Daoy (cell line): ENCODE results near the gene KRTCAP2. TPM values are rescaled to one million over a fixed set of nuclear protein-coding genes. Genes with fewer than 3 reads are reported as not detected.
"Not testable (repeated sequence)": the region's sequence is repeated elsewhere in the genome, so short reads cannot be mapped to it uniquely, and the experiment has no call there.

Experiments used
- DNase-seq: peaks from one replicate; pipeline ENCODE4 v3.0.0-alpha.2; 2015; ENCODE audit warnings: low read depth
- total RNA-seq: library from RNA; depleted of rRNA; stranded (reverse); fragments of >200 nt; shearing (Covaris generic); gene quantifications from 2 replicates; pipeline ENCODE4 v1.2.3, GENCODE V29; 2014

The KRTCAP2 gene
- total RNA-seq, 1 experiment from 2014 or later = 123 TPM

DNA sequence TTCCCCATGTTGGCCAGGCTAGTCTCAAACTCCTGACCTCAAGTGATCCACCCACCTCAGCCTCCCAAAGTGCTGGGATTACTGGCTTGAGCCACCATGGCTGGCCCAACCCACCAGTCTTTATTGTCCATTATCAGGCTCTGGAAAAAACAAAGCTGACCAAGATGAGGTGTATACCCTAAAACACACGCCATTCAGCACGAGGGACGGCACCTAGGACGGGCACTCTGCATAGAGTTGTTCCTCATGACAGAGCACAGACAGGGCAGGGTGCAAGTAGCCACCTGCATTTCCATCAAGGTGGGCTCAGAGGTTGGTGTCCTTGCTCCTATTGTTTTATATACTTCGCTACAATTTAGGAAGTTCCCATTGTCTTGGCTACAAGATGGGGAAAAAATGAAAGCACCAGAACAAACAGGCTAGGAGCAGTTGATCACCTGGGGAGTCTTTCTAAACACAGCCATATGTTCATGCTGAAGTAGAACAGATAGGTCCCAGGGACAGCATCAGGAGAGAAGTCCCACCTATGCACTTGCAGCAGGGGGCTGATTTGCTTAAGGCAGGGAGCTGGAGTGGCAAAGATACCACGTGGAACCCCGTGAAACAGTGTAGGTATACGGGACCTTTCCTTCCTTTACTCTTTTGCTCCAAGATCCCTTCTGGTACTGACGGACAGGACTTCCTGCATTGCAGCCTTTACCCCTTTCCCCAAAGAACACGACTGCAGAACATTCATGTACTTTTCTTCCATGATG, 4.5 kb downstream of the KRTCAP2 start:
- no peak for DNase-seq

- not testable (repeated sequence) for DNase-seq
Observed at GRCh38 chr1:155168105-155168445, 5.0 kb downstream of the KRTCAP2 start.

DNA sequence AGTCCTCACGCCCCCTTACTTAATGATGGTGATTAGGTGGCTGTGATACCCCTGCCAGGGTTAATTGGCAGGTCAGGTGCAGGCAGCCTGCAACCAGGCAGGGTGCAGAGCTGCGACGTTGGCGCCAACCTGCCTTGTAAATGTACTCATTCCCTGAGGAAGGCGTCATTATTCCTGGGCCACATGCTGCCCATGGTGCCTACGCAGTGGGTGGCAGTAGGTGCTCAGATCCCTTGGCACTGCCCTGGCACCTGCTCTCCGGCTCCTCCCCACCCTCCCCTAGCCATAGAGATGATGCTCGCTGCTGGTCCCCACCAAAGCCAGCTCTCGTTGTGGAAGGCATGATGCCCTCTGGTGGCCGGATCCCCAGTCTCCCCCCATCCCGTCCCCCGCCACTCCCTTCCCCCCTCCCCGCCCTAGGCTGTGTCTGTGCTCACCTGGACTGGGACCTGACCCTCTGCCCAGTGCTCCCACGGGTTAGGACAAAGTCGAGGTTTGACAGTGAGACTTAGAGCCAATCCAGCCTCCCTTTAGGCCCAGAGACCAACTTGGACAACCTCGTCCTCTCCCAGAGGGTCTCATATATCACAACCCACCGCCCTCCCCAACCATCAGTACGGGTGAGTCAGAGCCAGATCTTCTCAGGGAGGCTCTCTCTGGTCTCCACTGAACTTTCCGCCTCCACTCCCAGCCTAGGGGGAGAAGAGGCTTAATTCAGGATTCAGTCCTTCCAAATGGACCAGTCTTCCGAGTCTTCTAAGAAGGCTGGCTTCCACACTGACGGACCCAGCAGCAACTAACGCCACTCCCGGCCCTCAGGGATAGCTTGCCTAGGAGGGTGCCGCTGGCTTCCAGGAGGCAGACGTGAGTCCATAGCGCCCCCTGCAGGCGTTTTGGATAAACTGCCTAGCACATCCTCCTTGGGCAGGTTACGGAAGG, 5.7 kb downstream of the KRTCAP2 start:
- peak; percentile 89 for DNase-seq

- DNase-seq = no peak
Observed at GRCh38 chr1:155166471-155167165, 6.5 kb downstream of the KRTCAP2 start.

DNA sequence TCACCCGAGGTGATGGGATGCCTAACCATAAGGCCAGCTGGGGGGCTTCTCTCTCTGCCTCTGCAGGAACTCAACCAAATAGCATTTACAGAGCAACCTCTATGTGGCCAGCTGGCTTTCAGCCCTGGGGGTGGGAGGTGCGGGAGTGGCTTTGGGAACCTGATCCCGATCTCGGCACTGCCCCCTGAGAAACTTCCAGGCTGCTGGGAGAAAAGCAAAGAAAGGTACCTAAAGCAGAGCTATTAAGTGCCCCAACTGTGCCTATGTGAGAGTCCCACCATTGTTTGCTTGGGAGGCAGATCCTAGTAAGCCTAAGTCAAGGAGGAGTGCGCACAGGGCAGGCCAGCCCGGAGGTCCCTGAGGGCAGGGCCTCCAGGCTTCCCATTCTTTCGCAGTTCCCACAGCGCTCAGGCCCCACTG, 7.0 kb downstream of the KRTCAP2 start:
- DNase-seq = no peak

GRCh38 chr1:155164625-155165024, 8.5 kb downstream of the KRTCAP2 start:
- not testable (repeated sequence) for DNase-seq

- DNase-seq = not testable (repeated sequence)
Observed at GRCh38 chr1:155163785-155164184, 9.3 kb downstream of the KRTCAP2 start.

- not testable (repeated sequence) for DNase-seq
Observed at GRCh38 chr1:155162631-155163030, 10.5 kb downstream of the KRTCAP2 start.

DNA sequence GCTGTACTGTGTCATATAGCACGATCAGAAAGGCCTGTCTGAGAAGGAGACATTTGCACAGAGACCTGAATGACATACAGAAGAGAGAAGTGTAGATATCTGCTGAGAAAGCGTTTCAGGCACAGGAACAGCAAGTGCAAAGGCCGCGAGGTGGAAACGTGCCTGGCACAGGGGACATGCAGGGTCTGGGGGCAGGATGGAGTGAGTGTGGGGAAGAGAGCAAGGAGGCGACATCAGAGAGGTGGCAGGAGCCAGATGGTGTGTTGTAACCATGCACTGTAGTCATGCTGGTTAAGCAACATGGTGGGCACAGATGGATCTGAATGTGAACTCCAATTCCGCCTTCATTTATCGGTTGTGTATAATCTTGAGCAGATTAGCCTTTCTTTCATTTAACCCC, 13.0 kb downstream of the KRTCAP2 start:
- no peak for DNase-seq

- DNase-seq = no peak
Observed at GRCh38 chr1:155158991-155159390, 14.1 kb downstream of the KRTCAP2 start.

DNA sequence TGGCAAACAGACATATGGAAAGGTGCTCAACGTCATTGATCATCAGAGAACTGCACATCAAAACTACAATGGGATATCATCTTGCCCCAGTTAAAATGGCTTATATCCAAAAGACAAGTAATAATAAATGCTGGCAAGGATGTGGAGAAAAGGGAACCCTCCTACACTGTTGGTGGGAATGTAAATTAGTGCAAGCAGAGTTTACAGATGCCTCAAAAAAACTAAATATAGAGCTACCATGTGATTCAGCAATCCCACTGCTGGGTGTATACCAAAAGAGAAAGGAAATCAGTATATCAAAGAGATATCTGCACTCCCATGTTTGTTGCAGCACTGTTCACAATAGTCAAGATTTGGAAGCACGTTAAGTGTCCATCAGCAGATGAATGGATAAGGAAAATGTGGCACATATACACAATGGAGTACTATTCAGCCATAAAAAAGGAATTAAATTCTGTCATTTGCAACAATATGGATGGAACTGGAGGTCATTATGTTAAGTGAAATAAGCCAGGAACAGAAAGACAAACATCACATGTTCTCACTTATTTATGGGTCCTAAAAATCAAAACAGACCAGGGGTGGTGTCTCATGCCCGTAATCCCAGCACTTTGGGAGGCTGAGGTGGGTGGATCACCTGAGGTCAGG, 17.0 kb downstream of the KRTCAP2 start:
- DNase-seq = not testable (repeated sequence)

GRCh38 chr1:155145491-155145890, 27.6 kb downstream of the KRTCAP2 start:
- no peak for DNase-seq

- DNase-seq = no peak
Observed at GRCh38 chr1:155141749-155142148, 31.4 kb downstream of the KRTCAP2 start.

GRCh38 chr1:155140630-155140953, 32.5 kb downstream of the KRTCAP2 start:
- DNase-seq = no peak

GRCh38 chr1:155139895-155140629, 33.0 kb downstream of the KRTCAP2 start, which contains the start of gene DPM3:
DPM3 (minus strand) TSS chr1:155140531; CDS start chr1:155140240, 291 bp downstream.
- peak; percentile 89 for DNase-seq

DNA sequence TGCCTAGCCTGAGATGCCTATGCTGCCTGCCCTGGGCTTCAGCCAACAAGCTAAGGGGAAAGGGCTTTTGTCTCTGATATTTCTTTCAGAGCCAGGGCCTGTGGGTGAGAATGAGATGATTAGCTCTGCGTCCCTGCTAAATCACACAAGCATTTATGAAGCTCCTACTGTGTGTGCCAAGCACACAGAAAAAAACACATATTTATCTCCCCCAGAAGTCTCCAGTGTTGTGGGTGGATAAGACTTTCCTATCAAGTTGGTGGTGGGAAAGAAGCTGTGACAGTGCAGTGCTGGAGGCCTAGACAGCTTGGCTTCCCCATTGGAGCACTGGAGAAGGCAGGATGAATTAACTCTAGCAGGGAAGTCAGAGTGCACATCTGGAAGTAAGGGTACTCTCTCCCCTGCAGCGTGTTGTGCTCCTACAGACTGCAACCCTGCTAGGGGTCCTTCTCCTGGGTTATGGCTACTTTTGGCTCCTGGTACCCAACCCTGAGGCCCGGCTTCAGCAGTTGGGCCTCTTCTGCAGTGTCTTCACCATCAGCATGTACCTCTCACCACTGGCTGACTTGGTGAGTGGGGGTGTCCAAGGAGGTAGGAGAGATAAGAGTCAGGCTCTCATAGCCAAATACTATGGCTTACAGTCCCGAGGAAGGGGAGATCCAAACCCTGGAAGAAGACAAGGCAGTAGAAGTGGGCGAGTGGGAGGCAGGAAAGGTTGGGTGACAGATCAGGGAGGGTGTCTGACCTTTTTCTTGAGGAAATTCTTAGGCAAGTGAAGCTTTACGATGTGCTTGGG, 35.8 kb downstream of the KRTCAP2 start:
- DNase-seq = no peak

GRCh38 chr1:155136748-155137147, 36.4 kb downstream of the KRTCAP2 start:
- no peak for DNase-seq

DNA sequence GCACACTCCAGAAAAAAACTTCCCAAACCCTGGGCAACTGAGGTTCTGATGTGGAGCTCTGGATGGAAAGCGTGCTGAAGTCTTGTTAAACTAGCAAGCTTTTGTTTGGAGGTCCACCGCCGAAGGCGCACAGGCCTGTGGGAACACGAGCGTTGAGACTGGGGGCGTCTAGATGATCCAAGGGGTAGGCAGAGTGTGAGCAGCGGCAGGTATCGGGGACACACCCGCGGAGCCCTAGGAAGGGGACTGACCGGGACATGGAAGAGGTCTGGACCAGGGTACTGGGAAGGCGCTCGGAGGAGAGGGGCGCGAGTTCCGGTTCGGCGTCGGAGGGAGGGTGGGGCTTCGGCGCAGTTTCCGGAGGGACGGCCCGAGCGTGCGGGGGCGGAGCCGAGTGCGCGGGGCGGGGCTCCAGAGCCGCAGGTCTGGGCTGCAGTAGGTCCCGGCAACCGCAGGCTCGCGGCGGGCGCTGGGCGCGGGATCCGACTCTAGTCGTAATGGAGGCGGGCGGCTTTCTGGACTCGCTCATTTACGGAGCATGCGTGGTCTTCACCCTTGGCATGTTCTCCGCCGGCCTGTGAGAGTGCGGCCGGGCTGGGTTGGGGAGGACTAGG, 37.6 kb downstream of the KRTCAP2 start, which contains the start of gene SLC50A1:
SLC50A1 (plus strand) TSS at position 438 of the 614 bp plus-strand sequence; CDS start at position 498, 60 bp downstream.
- peak; percentile 98 for DNase-seq

DNA sequence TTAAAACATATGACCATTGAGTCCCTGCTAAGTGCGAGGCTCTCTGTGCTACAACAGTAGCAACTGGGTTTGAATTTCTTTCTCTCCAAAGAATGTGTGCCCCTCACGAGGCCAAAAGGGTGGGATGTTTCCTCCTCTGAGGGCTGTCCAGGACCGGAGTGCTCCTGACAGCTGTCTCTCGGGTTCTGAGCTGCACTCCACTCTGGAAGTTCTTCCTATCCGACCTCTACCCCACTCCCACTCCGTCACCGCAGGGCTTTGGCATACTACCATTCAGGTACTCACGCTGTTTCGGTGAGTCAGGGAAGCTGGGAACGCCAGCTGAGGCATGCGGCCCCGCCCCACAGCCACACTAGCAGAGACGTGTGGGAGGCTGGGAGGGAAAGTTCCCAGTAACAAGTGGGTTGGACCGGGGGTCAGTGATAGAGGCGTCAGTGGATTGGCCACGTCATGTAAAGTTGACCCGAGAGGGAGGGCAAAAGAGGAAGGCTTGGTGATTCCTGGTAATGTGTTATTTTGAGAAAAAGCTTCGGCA, 38.2 kb downstream of the KRTCAP2 start:
- DNase-seq = peak; percentile 99
